Activated T-helper 9 cell treated with anti-CD3 and anti-CD28 coated beads, Interleukin-2, amount 50 U/mL, for 16 hours (primary cell): ENCODE measurements around the gene HSD17B1.
"Not testable (repeated sequence)": the region's sequence is repeated elsewhere in the genome, so short reads cannot be mapped to it uniquely, and the experiment has no call there.

Experiments used
- DNase-seq: peaks from one replicate; pipeline ENCODE4 v3.0.0-alpha.2; 2020; ENCODE audit warnings: low read depth

Gene HSD17B1

GRCh38 chr17:42526031-42526444 is 26.7 kb upstream of the HSD17B1 start:
- DNase-seq = no peak

DNA sequence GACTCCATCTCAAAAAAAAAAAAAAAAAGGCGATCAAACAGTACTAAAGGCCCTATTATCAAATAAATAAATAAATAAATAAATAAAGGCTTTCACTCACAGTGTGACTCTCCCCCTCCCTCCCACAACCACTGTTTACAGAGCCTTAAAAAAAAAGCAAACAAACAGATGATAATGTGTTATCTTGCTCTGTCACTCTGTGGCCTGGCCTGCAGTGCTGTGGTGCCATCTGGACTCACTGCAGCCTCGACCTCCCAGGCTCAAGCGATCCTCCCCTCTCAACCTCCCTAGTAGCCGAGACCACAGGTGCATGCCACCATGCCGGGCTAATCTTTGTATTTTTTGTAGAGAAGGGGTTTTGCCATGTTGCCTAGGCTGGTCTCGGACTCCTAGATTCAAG is 24.8 kb upstream of the HSD17B1 start:
- DNase-seq = no peak

- no peak for DNase-seq
These were observed 23.7 kb upstream of the HSD17B1 start for GRCh38 chr17:42529061-42529460.

DNA sequence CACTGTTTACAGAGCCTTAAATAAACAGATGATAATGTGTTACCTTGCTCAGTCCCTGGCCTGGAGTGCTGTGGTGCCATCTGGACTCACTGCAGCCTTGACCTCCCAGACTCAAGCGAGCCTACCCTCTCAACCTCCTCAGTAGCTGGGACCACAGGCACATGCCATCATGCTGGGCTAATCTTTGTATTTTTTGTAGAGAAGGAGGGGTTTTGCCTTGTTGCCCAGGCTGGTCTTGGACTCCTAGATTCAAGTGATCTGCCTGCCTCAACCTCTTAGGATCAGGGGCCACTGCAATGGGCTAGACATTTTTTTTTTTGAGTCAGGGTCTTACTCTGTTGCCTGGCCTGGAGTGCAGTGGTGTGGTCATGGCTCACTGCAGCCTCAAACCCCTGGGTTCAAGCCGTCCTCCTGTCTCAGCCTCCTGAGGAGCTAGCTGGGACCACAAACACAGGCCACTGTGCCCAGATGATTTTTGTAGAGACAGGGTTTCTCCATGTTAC is 21.7 kb upstream of the HSD17B1 start:
- no peak for DNase-seq

GRCh38 chr17:42531455-42532354 is 21.0 kb upstream of the HSD17B1 start:
- peak; percentile 44 for DNase-seq

DNA sequence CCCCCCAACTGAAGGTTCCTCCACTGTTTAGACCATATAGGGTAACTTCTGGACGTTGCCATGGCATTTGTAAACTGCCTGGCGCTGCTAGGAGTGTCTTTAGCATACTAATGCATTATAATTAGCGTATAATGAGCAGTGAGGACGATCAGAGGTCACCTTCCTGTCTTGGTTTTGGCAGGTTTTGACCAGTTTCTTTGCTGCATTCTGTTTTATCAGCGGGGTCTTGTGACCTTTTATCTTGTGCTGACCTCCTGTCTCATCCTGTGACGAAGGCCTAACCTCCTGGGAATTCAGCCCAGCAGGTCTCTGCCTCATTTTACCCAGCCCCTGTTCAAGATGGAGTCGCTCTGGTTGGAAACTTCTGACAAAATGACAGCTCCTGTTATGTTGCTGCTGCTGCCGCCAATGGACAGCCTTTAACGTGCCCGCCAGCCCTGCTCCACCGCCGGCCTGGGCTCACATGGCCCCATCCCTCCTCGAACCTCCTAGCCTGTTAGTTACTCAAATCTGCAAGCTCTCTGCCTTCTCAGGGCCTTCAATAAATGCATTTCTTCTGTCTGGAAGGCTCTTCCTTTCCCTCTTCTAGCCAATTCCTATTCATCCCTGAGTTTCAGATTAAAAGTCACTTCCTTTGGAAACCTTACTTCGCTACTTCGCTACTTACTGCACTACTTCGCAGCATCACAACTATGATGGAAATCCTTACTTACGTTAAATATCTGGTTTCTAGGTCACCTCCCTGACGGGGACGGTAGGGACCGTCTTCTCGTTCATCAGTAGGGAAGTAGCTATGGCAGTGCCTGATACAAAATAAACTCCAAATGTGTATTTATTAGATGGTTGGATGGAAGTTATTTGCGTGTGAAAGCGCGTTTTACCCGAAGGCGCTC is 17.3 kb upstream of the HSD17B1 start:
- no peak for DNase-seq

DNA sequence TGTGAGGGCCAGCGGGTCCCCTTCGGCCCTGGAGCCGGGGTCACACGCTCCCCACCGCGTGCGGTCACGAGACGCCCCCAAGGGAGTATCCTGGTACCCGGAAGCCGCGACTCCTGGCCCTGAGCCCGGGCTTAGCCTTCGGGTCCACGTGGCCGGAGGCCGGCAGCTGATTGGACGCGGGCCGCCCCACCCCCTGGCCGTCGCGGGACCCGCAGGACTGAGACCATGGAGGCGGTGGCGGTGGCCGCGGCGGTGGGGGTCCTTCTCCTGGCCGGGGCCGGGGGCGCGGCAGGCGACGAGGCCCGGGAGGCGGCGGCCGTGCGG is 16.7 kb upstream of the HSD17B1 start, which contains the start of gene NAGLU:
TSS of gene NAGLU (plus strand) at position 194 of the 324 bp plus-strand sequence. CDS start at position 226, 32 bp downstream.
- peak; percentile 76 for DNase-seq

- DNase-seq = peak; percentile 61
These were observed 16.2 kb upstream of the HSD17B1 start for GRCh38 chr17:42536372-42537155.

DNA sequence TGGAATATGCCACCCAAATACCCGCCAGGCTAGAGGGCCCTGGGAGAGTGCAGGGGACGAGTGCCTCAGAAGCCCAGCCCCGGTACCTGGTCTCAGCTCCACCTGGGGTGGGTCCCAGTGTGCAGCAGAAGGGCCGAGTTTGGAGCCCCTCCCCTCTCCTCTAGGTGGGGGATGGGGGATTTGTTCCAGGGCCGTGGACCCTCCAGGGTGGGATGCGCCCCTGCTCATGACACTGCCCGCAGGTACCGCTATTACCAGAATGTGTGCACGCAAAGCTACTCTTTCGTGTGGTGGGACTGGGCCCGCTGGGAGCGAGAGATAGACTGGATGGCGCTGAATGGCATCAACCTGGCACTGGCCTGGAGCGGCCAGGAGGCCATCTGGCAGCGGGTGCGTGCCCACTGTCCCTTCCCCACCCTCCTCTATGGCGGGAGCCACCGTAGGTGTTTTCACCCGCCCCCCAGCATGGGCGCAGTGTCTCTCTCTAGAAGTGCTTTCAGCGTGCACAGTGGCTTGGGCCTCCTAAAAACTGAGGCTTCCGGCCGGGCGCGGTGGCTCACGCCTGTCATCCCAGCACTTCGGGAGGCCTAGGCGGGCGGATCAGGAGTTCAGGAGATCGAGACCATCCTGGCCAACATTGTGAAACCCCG is 15.4 kb upstream of the HSD17B1 start:
- DNase-seq = no peak

GRCh38 chr17:42537826-42538451 is 14.8 kb upstream of the HSD17B1 start:
- DNase-seq = no peak

GRCh38 chr17:42538482-42538881 is 14.2 kb upstream of the HSD17B1 start:
- no peak for DNase-seq

DNA sequence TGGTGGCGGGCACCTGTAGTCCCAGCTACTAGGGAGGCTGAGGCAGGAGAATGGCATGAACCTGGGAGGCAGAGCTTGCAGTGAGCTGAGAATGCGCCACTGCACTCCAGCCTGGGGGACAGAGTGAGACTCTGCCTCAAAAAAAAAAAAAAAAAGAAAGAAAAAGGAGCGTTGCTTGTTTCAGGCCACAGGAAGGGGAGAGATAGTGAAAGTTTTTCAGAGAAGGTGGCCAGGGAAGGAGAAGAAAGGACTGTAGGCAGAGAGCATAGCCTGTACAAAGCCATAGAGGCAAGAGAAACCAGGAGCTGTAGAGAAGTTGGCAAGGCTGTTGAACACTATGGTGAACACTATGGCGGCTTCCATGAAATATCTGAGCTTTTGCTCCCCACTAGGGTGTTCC is 12.2 kb upstream of the HSD17B1 start:
- not testable (repeated sequence) for DNase-seq

DNA sequence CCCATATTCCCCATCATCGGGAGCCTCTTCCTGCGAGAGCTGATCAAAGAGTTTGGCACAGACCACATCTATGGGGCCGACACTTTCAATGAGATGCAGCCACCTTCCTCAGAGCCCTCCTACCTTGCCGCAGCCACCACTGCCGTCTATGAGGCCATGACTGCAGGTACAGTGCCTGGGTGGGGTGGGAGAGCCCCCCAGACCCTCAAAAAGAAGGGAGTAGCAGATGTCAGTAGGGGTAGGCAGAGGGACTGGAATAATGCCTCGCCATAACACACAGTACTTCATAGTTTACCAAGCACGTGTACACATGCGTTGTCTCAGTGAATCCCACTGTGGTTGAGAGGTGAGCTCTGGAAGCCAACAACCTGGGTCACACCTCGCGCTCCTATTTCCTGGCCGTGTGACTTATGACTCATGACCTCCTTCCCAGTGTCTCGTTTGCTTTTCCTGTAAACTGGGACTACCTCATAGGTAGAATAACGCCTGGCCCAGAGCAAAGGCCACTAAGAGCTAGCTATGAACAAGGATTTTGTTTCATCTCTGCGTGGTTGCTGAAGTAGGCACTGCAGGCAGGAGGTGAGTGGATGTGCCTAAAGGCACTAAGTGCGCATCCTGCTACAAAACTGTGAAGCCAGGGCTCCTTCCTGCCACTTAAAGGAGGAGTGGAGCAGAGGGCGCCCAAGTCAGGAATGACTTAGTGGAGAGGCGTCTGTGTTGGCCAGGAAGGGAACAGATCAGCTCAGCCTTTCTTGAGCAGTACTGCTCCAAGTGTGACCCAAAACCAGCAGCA is 11.5 kb upstream of the HSD17B1 start:
- DNase-seq = no peak

GRCh38 chr17:42543190-42544079 is 9.3 kb upstream of the HSD17B1 start:
- DNase-seq = no peak

GRCh38 chr17:42544874-42545283 is 7.8 kb upstream of the HSD17B1 start:
- no peak for DNase-seq

- not testable (repeated sequence) for DNase-seq
These were observed 6.8 kb upstream of the HSD17B1 start for GRCh38 chr17:42545755-42546505.

GRCh38 chr17:42547001-42547461 is 5.7 kb upstream of the HSD17B1 start:
- DNase-seq = no peak

DNA sequence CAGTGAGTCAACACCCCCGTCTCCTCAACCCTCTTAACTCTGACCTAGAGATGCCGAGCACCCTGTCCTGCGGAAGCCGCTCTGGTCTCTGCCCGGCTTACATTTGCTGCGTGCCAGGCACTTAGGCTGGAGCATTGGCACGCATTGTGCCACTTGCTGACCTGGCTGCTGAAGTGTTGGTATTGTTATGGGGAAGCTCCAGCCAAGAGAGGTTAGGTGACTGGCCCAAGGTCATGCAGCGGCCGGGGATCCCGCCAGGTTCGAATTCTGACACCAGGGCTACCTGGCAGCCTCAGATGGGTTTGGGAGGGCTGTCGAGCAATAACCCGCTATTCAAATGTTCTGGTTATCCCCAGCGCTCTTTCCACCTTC is 5.0 kb upstream of the HSD17B1 start:
- no peak for DNase-seq
